ENCODE results near the gene UTS2.

- TF ChIP-seq YY1 (IDR thresholded peaks at IDR 0.05; ENCODE audit: insufficient read depth, insufficient read length) (no peak), ZNF274 (IDR thresholded peaks at IDR 0.05; ENCODE audit: low read depth, low read length) (no peak)
Observed at GRCh38 chr1:7896994-7897393, 44.1 kb upstream of the UTS2 start.
